H1 (cell line): Measurements from ENCODE around the gene NAB1. TPM values are rescaled to one million over a fixed set of nuclear protein-coding genes. Genes with fewer than 3 reads are reported as not detected.

Experiments
- BCL11A ChIP-seq, 2 experiments: IDR thresholded peaks; one replicate each; pipeline ENCODE4 v1.6.1; 2011; ENCODE audit warnings: low read depth in 2 of 2, low read length in 2 of 2, mild to moderate bottlenecking in 2 of 2
- CHD7 ChIP-seq: fragments of 300-600 bp; sonication (generic); IDR thresholded peaks from 2 replicates; pipeline ENCODE4 v1.7.1; 2012; ENCODE audit warnings: low read length, moderate library complexity, mild to moderate bottlenecking, inconsistent platforms; ENCODE audit not compliant: insufficient replicate concordance
- JUND ChIP-seq: IDR thresholded peaks from 2 replicates; pipeline ENCODE4 v1.6.1; 2011; ENCODE audit warnings: mild to moderate bottlenecking, improper control_type of control experiment, low read length
- PHF8 ChIP-seq: fragments of 200-600 bp; sonication (generic); conservative IDR thresholded peaks from 2 replicates; pipeline ENCODE4 v1.7.1; 2012; ENCODE audit warnings: low read depth, mild to moderate bottlenecking, inconsistent platforms, low read length, moderate library complexity
- RFX5 ChIP-seq: IDR thresholded peaks from 2 replicates; pipeline ENCODE4 v1.6.1; 2011; ENCODE audit warnings: low read depth, low read length, improper control_type of control experiment, borderline replicate concordance
- TAF1 ChIP-seq: IDR thresholded peaks from 2 replicates; pipeline ENCODE4 v1.6.1; 2011; ENCODE audit warnings: mild to moderate bottlenecking, low read depth, low read length
- TCF12 ChIP-seq: IDR thresholded peaks from 2 replicates; pipeline ENCODE4 v1.6.1; 2011; ENCODE audit warnings: low read depth, mild to moderate bottlenecking, low read length
- polyA plus RNA-seq, 7 experiments: library from polyadenylated mRNA; depleted of rRNA in 3 of 7; stranded (reverse) in 5 of 7; unstranded in 2 of 7; fragments of >200 nt in 5 of 7; fragments of 200-250 nt in 2 of 7; gene quantifications; 1 replicate in 5 of 7; 2 replicates in 1 of 7; 4 replicates in 1 of 7; pipeline versions ENCODE4 v1.2.1 to v1.2.3, GENCODE V29; 2011 to 2013; ENCODE audit warnings: missing spikeins in 2 of 7, mixed read lengths in 2 of 7
- total RNA-seq: library from RNA; stranded (reverse); fragmentation: NEBNext Ultra II Directional; extraction: Animal tissue kit (Norgen Biotek cat#: 25700); gene quantifications from 2 replicates; pipeline ENCODE4 v1.2.1, GENCODE V29; 2021

The NAB1 gene
- total and polyA plus RNA-seq, 2 of the 8 experiments (the other 6 are each of a cell fraction or from before 2014, with no cell fraction given), result 8.5 to 28.6 TPM

GRCh38 chr2:190718652-190719526 lies 70.0 kb downstream of the NAB1 start (continued):
- TF ChIP-seq CHD7, result no peak
- TF ChIP-seq RFX5, result no peak
- TF ChIP-seq TAF1, result no peak
- TF ChIP-seq TCF12, result no peak
- TF ChIP-seq BCL11A (IDR thresholded peaks at IDR 0.05; ENCODE audit: low read depth in 2 of 2, low read length in 2 of 2), result no peak
- TF ChIP-seq JUND, result no peak
- no peak for TF ChIP-seq PHF8
